ENCODE results near the gene POFUT1.
"Not testable (repeated sequence)": the region's sequence is repeated elsewhere in the genome, so short reads cannot be mapped to it uniquely, and the experiment has no call there.

POFUT1 gene

GRCh38 chr20:32207626-32208498, at the start of gene POFUT1, which contains the start of gene PLAGL2:
TSS of gene POFUT1 (plus strand) at chr20:32207880. CDS start at chr20:32207942, 62 bp downstream.
TSS of gene PLAGL2 (minus strand) at chr20:32207743. CDS start at chr20:32202178, 5,565 bp downstream.
- DNase-seq, result peak; percentile 94

DNA sequence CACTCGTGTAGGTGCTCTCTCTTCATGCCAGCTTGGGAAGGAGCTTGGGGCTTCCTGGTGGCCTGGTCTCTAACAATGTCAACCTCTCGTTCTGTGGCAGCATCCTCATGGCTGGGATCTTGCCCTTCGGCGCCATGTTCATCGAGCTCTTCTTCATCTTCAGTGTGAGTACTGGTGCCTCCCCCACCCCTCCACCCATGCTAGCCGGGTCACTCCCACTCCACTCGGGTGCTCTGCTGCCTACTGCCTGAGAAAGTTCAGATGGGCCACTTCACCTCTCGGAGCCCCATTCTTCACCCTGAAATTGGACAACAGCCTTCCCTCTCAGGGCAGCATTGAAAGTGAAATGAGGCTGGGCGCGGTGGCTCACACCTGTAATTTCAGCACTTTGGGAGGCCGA, 49.3 kb upstream of the POFUT1 start:
- DNase-seq, result no peak

- DNase-seq, result no peak
Observed at GRCh38 chr20:32158943-32159660, 48.6 kb upstream of the POFUT1 start.

GRCh38 chr20:32159766-32160221, 47.9 kb upstream of the POFUT1 start:
- no peak for DNase-seq

- DNase-seq, result no peak
Observed at GRCh38 chr20:32160341-32160740, 47.3 kb upstream of the POFUT1 start.

- no peak for DNase-seq
Observed at GRCh38 chr20:32162351-32162750, 45.3 kb upstream of the POFUT1 start.

DNA sequence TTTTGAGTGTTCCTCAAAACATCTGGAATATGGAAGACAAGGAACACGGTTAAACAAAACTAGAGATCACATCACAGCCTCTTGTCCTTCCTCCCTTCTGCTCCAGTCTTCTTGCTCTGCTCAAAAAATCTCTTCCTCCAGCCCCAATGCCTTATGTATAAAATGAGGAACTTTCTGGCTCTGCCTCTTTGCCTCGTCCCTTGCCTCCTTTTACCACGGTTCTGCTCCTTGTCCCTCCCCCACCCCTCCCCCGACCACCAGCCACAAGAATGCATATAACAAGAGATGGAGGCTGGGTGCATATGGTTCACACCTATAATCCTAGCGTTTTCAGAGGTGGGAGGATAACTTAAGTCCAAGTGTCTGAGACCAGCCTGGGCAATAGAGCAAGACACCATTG, 43.7 kb upstream of the POFUT1 start:
- no peak for DNase-seq

DNA sequence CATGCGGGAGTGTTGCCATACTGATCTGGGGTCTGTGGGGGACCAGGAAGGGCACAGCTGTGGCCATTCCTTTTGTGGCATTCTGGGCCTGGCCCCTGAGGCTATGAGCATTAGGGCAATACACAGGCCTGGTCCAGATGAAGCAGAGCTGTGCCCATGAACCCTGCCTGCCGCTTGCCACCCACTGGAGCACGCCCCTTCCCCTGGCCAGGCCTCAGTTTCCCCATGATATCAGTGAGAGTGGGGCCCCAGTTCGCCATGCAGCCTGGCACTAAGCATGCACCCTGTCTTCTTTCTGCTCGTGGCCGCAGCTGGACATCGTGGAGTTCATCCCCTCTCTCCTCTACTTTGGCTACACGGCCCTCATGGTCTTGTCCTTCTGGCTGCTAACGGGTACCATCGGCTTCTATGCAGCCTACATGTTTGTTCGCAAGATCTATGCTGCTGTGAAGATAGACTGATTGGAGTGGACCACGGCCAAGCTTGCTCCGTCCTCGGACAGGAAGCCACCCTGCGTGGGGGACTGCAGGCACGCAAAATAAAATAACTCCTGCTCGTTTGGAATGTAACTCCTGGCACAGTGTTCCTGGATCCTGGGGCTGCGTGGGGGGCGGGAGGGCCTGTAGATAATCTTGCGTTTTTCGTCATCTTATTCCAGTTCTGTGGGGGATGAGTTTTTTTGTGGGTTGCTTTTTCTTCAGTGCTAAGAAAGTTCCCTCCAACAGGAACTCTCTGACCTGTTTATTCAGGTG, 42.5 kb upstream of the POFUT1 start:
- DNase-seq, result no peak

- no peak for DNase-seq
Observed at GRCh38 chr20:32165836-32166545, 41.7 kb upstream of the POFUT1 start.

GRCh38 chr20:32167552-32167951, 40.1 kb upstream of the POFUT1 start:
- no peak for DNase-seq

DNA sequence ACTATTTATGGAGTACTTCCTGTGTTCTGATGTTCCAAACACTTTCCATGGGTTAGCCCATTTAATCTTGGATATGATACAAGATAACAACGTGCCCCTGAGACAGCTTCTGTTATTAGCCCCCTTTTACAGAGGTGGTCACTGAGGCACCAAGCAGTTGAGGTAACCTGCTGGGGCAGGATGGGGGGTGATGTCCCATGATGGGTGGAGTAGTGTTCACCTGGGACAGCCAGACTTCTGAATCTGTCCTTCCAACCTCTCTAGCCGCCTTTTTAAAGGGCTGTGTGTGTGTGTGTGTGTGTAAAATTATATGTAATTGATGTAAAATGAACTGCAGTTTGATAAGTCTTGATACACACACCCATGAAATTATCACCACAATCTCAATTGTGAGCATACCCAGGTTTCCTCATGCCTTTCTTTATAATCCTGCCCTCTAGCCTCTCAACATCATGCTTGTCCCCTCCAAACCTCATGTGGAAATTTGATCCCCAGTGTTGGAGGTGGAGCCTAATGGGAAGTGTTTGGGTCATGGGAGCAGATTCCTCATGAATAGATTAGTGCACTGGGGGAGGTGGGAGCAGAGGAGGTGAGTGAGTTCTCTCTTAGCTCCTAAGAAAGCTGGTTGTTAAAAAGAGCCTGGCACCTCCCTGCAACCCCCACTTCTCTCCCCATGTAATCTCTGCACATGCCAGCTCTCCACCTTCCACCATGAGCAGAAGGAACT, 39.3 kb upstream of the POFUT1 start:
- peak; percentile 37 for DNase-seq

GRCh38 chr20:32177696-32178095, 30.0 kb upstream of the POFUT1 start:
- not testable (repeated sequence) for DNase-seq

GRCh38 chr20:32179515-32179914, 28.2 kb upstream of the POFUT1 start:
- no peak for DNase-seq

GRCh38 chr20:32179934-32180333, 27.7 kb upstream of the POFUT1 start:
- no peak for DNase-seq

GRCh38 chr20:32181606-32182005, 26.1 kb upstream of the POFUT1 start:
- DNase-seq, result no peak

DNA sequence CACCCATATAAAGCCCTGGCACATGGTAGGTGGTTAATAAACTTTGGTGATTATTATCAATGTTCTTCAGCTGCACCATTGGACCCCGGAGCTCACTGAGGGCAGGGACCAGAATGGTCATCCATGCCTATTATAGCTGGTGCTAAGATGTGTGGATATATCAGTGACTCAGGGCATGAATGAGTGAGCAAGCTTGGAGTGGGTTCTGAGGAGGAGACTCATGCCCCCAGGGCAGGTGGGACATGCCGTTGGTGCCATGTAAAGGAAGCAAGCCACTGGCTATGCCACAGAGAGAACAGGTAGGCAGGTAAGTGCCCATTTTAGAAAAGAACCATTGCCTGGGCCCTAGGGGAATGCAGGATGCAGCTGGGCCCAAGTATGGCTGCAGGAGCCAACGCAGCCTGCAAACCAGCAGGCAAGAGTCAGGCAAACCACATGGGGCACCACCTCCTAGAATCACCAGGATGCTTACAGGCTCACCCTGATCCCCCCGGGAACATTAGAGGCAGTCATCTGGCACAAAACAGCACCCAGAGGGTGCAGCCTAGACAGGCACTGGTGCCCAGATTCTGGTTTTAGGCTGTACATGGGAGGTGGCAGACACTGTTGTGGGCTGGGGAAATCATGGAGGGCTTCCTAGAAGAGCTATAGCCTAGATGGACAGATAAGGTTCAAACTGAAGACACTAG, 23.6 kb upstream of the POFUT1 start:
- no peak for DNase-seq

GRCh38 chr20:32184961-32185603, 22.6 kb upstream of the POFUT1 start:
- no peak for DNase-seq

GRCh38 chr20:32186506-32186905, 21.2 kb upstream of the POFUT1 start:
- no peak for DNase-seq

- DNase-seq, result no peak
Observed at GRCh38 chr20:32188376-32189122, 19.1 kb upstream of the POFUT1 start.

- DNase-seq, result no peak
Observed at GRCh38 chr20:32189123-32189410, 18.6 kb upstream of the POFUT1 start.

Measured in eye (tissue), 1 donor.